ELF-1 (cell line): Measurements from ENCODE around the gene CFAP99.
A peak's percentile ranks its signal among the peaks of the same experiment; 100 is the strongest.
"Not testable (repeated sequence)": the region's sequence is repeated elsewhere in the genome, so short reads cannot be mapped to it uniquely, and the experiment has no call there.

Experiments
- DNase-seq: peaks from one replicate; pipeline ENCODE4 v3.0.0-alpha.2; 2016; ENCODE audit warnings: low read depth, low spot score

The CFAP99 gene

GRCh38 chr4:2428496-2429213, 9.9 kb downstream of the CFAP99 start:
- DNase-seq = no peak

- not testable (repeated sequence) for DNase-seq
Measured at GRCh38 chr4:2429945-2430757, 11.4 kb downstream of the CFAP99 start.

- no peak for DNase-seq
Measured at GRCh38 chr4:2432004-2432403, 13.2 kb downstream of the CFAP99 start.

GRCh38 chr4:2432991-2433530, 14.3 kb downstream of the CFAP99 start:
- peak; percentile 67 for DNase-seq

- no peak for DNase-seq
Measured at GRCh38 chr4:2433609-2434350, 15.0 kb downstream of the CFAP99 start.

- DNase-seq = no peak
Measured at GRCh38 chr4:2434420-2434819, 15.7 kb downstream of the CFAP99 start.

- DNase-seq = no peak
Measured at GRCh38 chr4:2436301-2436700, 17.5 kb downstream of the CFAP99 start.

- no peak for DNase-seq
Measured at GRCh38 chr4:2436761-2437474, 18.2 kb downstream of the CFAP99 start.

- DNase-seq = no peak
Measured at GRCh38 chr4:2437475-2438215, 18.9 kb downstream of the CFAP99 start.

- no peak for DNase-seq
Measured at GRCh38 chr4:2438822-2439718, 20.3 kb downstream of the CFAP99 start.

- peak; percentile 95 for DNase-seq
Measured at GRCh38 chr4:2441393-2442174, 22.8 kb downstream of the CFAP99 start.

- no peak for DNase-seq
Measured at GRCh38 chr4:2442175-2442993, 23.6 kb downstream of the CFAP99 start.

- no peak for DNase-seq
Measured at GRCh38 chr4:2443061-2443730, 24.4 kb downstream of the CFAP99 start.

GRCh38 chr4:2443956-2444740, 25.4 kb downstream of the CFAP99 start:
- DNase-seq = no peak

GRCh38 chr4:2445130-2445529, 26.4 kb downstream of the CFAP99 start:
- no peak for DNase-seq

GRCh38 chr4:2445571-2445970, 26.8 kb downstream of the CFAP99 start:
- DNase-seq = no peak
